Activated CD4-positive, alpha-beta memory T cell treated with anti-CD3 and anti-CD28 coated beads for 36 hours (primary cell): ENCODE measurements around the gene SLC2A9. TPM values are rescaled to one million over a fixed set of nuclear protein-coding genes. Genes with fewer than 3 reads are reported as not detected.

Experiments used
- CTCF ChIA-PET: fragments of 350-600 bp; sonication (Branson Sonifier 250); formaldehyde crosslinking; loops from one replicate; lab custom pipeline; 2021; ENCODE audit warnings: antibody characterized with exemption, inconsistent platforms; lab: Charles Lee
- POLR2A ChIA-PET: fragments of 350-600 bp; sonication (Branson Sonifier 250); formaldehyde crosslinking; loops from one replicate; lab custom pipeline; 2021; ENCODE audit warnings: antibody characterized with exemption; lab: Charles Lee
- DNase-seq: peaks from one replicate; pipeline ENCODE4 v3.0.0-alpha.2; 2020
- H3K27ac Mint-ChIP-seq: one replicate; pipeline ENCODE4 v1.8.0; 2021; ENCODE audit warnings: mixed read lengths
- H3K27me3 Mint-ChIP-seq: one replicate; pipeline ENCODE4 v1.8.0; 2021; ENCODE audit warnings: mixed read lengths
- H3K36me3 Mint-ChIP-seq: one replicate; pipeline ENCODE4 v1.8.0; 2021; ENCODE audit warnings: mixed read lengths
- H3K4me1 Mint-ChIP-seq: one replicate; pipeline ENCODE4 v1.8.0; 2021; ENCODE audit warnings: low read depth, mixed read lengths
- H3K4me3 Mint-ChIP-seq: one replicate; pipeline ENCODE4 v1.8.0; 2021; ENCODE audit warnings: mild to moderate bottlenecking, mixed read lengths
- H3K9me3 Mint-ChIP-seq: one replicate; pipeline ENCODE4 v1.8.0; 2021; ENCODE audit warnings: mixed read lengths
- intact Hi-C: fragments of 100-400 bp; cut with micrococcal nuclease; formaldehyde crosslinking; loops from one replicate; pipeline ENCODE4 v1.15.1; 2023
- total RNA-seq, 2 experiments: library from RNA; stranded (reverse); gene quantifications; one replicate each; pipeline ENCODE4 v1.2.3, GENCODE V29; 2021

SLC2A9 gene
- under 1 TPM; 0.10 to 0.65 TPM for total RNA-seq

- Mint-ChIP-seq H3K27ac (no peak within 1 kb of the TSS), H3K9me3 (no peaks in the 10 kb centered on the region), H3K4me1 (peaks cover 10% of the 10 kb centered on the region), H3K4me3 (no peak within 1 kb of the TSS), H3K27me3 (no peaks in the 10 kb centered on the region), H3K36me3 (no peaks in the 10 kb centered on the region)
- intact Hi-C loops: no loop called here
- ChIA-PET CTCF (interaction anchor here (1.0 to 1.1 kb wide), 2 partner anchors 9 to 317 kb away, joined by 3 to 4 read pairs; no protein-coding TSS in a partner anchor), POLR2A (no interaction called here)
- DNase-seq: no peak
Observed at GRCh38 chr4:10020871-10021652, at the start of gene SLC2A9. TSS of gene SLC2A9 (minus strand) at chr4:10021497. CDS start at chr4:10021429, 68 bp downstream.

GRCh38 chr4:10069075-10069642 is 47.9 kb upstream of the SLC2A9 start:
- H3K27me3 Mint-ChIP-seq: no peaks in the 10 kb centered on the region
- CTCF ChIA-PET: interaction anchor here (0.7 kb wide), 1 partner anchor 54 kb away, joined by 4 read pairs; no protein-coding TSS in a partner anchor
- peaks cover 23% of the 10 kb centered on the region for H3K36me3 Mint-ChIP-seq
- no peak overlapping the region for H3K4me3 Mint-ChIP-seq
- POLR2A ChIA-PET: no interaction called here
- no peak overlapping the region for H3K27ac Mint-ChIP-seq
- intact Hi-C loops: no loop called here
- H3K9me3 Mint-ChIP-seq: no peaks in the 10 kb centered on the region
- H3K4me1 Mint-ChIP-seq: peaks cover 7% of the 10 kb centered on the region
- DNase-seq: no peak

GRCh38 chr4:10066670-10067651 is 45.7 kb upstream of the SLC2A9 start:
- Mint-ChIP-seq H3K4me3 (no peak overlapping the region), H3K4me1 (no peaks in the 10 kb centered on the region), H3K36me3 (peaks cover 14% of the 10 kb centered on the region), H3K9me3 (no peaks in the 10 kb centered on the region), H3K27me3 (no peaks in the 10 kb centered on the region), H3K27ac (no peak overlapping the region)
- no peak for DNase-seq
- ChIA-PET POLR2A (no interaction called here), CTCF (interaction anchor here (0.7 kb wide), 1 partner anchor 337 kb away, joined by 3 read pairs; no protein-coding TSS in a partner anchor)
- intact Hi-C loops: no loop called here

DNA sequence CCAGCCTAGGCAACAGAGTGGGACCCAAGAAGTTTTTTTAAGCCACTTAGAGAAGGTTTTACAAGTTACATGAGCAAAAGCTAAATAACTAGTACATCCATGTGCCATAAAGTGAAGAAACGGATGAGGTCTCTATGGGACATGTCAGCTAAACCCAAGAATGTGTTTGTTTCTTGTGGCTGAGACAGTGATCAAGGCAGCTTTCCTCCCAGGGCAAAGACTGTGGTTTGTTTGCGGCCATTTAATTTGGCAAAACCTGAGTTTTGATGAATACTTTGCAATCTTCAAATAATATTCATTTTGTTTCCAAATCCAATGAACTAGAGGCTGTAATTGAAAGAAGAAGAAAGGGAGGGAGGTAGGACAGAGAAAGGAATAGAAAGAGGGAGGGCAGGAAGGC is 44.9 kb upstream of the SLC2A9 start:
- no peak overlapping the region for H3K4me3 Mint-ChIP-seq

GRCh38 chr4:10063544-10064300 is 42.4 kb upstream of the SLC2A9 start:
- Mint-ChIP-seq H3K27ac (no peak overlapping the region), H3K4me1 (no peaks in the 10 kb centered on the region), H3K9me3 (no peaks in the 10 kb centered on the region), H3K27me3 (no peaks in the 10 kb centered on the region), H3K4me3 (no peak overlapping the region), H3K36me3 (peaks cover 17% of the 10 kb centered on the region)
- DNase-seq: no peak
- intact Hi-C loops: no loop called here
- CTCF ChIA-PET: no interaction called here
- POLR2A ChIA-PET: no interaction called here

More for the DNA sequence above, 44.9 kb upstream of the SLC2A9 start:
- Mint-ChIP-seq H3K36me3 (peaks cover 18% of the 10 kb centered on the region), H3K27me3 (no peaks in the 10 kb centered on the region), H3K27ac (no peak overlapping the region), H3K4me1 (no peaks in the 10 kb centered on the region), H3K9me3 (no peaks in the 10 kb centered on the region)
- CTCF ChIA-PET: interaction anchor here (0.7 kb wide), 1 partner anchor 338 kb away, joined by 3 read pairs; no protein-coding TSS in a partner anchor
- intact Hi-C loops: no loop called here
- POLR2A ChIA-PET: no interaction called here
- no peak for DNase-seq

- intact Hi-C loops: no loop called here
- ChIA-PET POLR2A (no interaction called here), CTCF (no interaction called here)
- Mint-ChIP-seq H3K36me3 (peaks cover 21% of the 10 kb centered on the region), H3K4me3 (no peak overlapping the region), H3K27me3 (no peaks in the 10 kb centered on the region), H3K4me1 (no peaks in the 10 kb centered on the region), H3K27ac (no peak overlapping the region), H3K9me3 (no peaks in the 10 kb centered on the region)
- DNase-seq: no peak
Observed at GRCh38 chr4:10061650-10062415, 40.5 kb upstream of the SLC2A9 start.

DNA sequence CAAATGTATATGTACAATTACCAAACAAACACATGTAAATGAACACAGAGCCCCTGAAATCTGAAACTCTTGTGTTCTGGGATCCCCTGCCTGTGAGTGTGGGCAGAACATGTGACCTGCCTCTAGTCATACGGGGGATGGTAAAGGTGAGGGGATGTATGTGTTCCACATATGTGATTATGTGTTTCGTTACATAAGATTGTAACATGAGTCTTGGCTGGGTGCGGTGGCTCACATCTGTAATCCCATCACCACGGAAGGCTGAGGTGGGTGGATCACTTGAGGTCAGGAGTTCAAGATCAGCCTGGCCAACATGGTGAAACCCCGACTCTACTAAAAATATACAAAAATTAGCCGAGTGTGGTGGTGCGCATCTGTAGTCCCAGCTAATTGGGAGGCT is 37.1 kb upstream of the SLC2A9 start:
- Mint-ChIP-seq H3K4me3 (no peak overlapping the region), H3K27me3 (no peaks in the 10 kb centered on the region), H3K4me1 (no peaks in the 10 kb centered on the region), H3K36me3 (peaks cover 17% of the 10 kb centered on the region), H3K27ac (no peak overlapping the region), H3K9me3 (no peaks in the 10 kb centered on the region)
- DNase-seq: no peak
- CTCF ChIA-PET: no interaction called here
- POLR2A ChIA-PET: no interaction called here
- intact Hi-C loops: no loop called here

GRCh38 chr4:10057023-10057395 is 35.7 kb upstream of the SLC2A9 start:
- Mint-ChIP-seq H3K4me3 (no peak overlapping the region), H3K27me3 (no peaks in the 10 kb centered on the region), H3K9me3 (no peaks in the 10 kb centered on the region), H3K27ac (no peak overlapping the region), H3K4me1 (no peaks in the 10 kb centered on the region), H3K36me3 (peaks cover 17% of the 10 kb centered on the region)
- no peak for DNase-seq
- POLR2A ChIA-PET: no interaction called here
- intact Hi-C loops: no loop called here
- CTCF ChIA-PET: no interaction called here

DNA sequence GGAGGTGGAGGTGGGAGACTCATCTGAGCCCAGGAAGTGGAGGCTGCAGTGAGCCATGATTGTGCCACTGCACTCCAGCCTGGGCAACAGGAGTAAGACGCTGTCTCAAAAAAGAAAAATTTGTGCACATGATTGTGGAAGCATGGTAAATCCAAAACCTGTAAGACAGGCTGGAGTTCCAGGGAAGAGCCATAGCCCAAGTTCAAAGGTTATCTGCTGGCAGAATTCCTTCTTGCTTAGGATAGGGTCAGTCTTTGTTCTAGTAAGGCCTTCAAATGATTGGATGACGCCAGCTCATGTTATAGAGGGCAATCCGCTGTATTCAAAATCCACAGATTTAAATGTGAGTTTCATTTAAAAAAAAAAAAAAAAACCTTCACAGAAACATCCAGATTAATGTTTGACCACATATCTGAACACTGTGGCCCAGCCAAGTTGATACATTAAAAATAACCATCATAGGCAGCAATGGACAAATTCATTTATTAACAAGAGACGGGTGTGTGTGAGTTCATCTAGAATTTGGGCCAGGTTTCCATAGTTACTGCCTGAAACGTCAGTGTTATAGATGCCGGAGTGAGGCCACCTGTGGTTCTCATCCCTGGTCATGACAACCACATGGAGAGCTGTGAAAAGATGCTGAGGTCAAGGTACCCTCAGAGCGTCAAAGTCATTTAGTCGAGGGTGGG is 35.2 kb upstream of the SLC2A9 start:
- DNase-seq: no peak
- no peak overlapping the region for H3K27ac Mint-ChIP-seq
- intact Hi-C loops: no loop called here
- no peaks in the 10 kb centered on the region for H3K27me3 Mint-ChIP-seq
- no peaks in the 10 kb centered on the region for H3K4me1 Mint-ChIP-seq
- ChIA-PET POLR2A (no interaction called here), CTCF (no interaction called here)
- peaks cover 15% of the 10 kb centered on the region for H3K36me3 Mint-ChIP-seq
- no peak overlapping the region for H3K4me3 Mint-ChIP-seq
- no peaks in the 10 kb centered on the region for H3K9me3 Mint-ChIP-seq

- DNase-seq: no peak
- H3K27me3 Mint-ChIP-seq: no peaks in the 10 kb centered on the region
- ChIA-PET POLR2A (no interaction called here), CTCF (no interaction called here)
- H3K27ac Mint-ChIP-seq: no peak overlapping the region
- H3K36me3 Mint-ChIP-seq: peaks cover 11% of the 10 kb centered on the region
- H3K4me1 Mint-ChIP-seq: no peaks in the 10 kb centered on the region
- H3K4me3 Mint-ChIP-seq: no peak overlapping the region
- H3K9me3 Mint-ChIP-seq: no peaks in the 10 kb centered on the region
- intact Hi-C loops: no loop called here
Observed at GRCh38 chr4:10055871-10056270, 34.6 kb upstream of the SLC2A9 start.
